Embryonic facial prominence (tissue), 1 donor: ENCODE measurements around the gene BCAT1.
"Not testable (repeated sequence)": the region's sequence is repeated elsewhere in the genome, so short reads cannot be mapped to it uniquely, and the experiment has no call there.

ENCODE experiments used
- DNase-seq: peaks from one replicate; pipeline ENCODE4 v3.0.0-alpha.2; 2016; ENCODE audit errors: extremely low spot score

Gene BCAT1

GRCh38 chr12:24815114-24815423 lies 133.8 kb downstream of the BCAT1 start:
- no peak for DNase-seq

- DNase-seq: no peak
These were observed 134.4 kb downstream of the BCAT1 start for GRCh38 chr12:24814379-24815113.

- DNase-seq: no peak
These were observed 138.5 kb downstream of the BCAT1 start for GRCh38 chr12:24810378-24810777.

- DNase-seq: not testable (repeated sequence)
These were observed 139.6 kb downstream of the BCAT1 start for GRCh38 chr12:24809306-24809705.

GRCh38 chr12:24808651-24809050 lies 140.2 kb downstream of the BCAT1 start:
- DNase-seq: no peak

GRCh38 chr12:24806386-24806785 lies 142.5 kb downstream of the BCAT1 start:
- DNase-seq: no peak

- DNase-seq: no peak
These were observed 145.3 kb downstream of the BCAT1 start for GRCh38 chr12:24803430-24804245.

- no peak for DNase-seq
These were observed 150.6 kb downstream of the BCAT1 start for GRCh38 chr12:24798335-24798734.

- DNase-seq: no peak
These were observed 151.0 kb downstream of the BCAT1 start for GRCh38 chr12:24797901-24798300.

- DNase-seq: no peak
These were observed 152.0 kb downstream of the BCAT1 start for GRCh38 chr12:24796876-24797275.

GRCh38 chr12:24795699-24796347 lies 153.1 kb downstream of the BCAT1 start:
- DNase-seq: no peak

- no peak for DNase-seq
These were observed 157.3 kb downstream of the BCAT1 start for GRCh38 chr12:24791622-24792021.

- DNase-seq: no peak
These were observed 160.0 kb downstream of the BCAT1 start for GRCh38 chr12:24788886-24789285.

GRCh38 chr12:24780697-24781368 lies 168.1 kb downstream of the BCAT1 start:
- DNase-seq: peak; percentile 41

- no peak for DNase-seq
These were observed 170.2 kb downstream of the BCAT1 start for GRCh38 chr12:24778486-24779304.

GRCh38 chr12:24777359-24777758 lies 171.5 kb downstream of the BCAT1 start:
- no peak for DNase-seq

GRCh38 chr12:24776861-24777260 lies 172.0 kb downstream of the BCAT1 start:
- DNase-seq: no peak

- no peak for DNase-seq
These were observed 173.8 kb downstream of the BCAT1 start for GRCh38 chr12:24775073-24775472.

GRCh38 chr12:24773996-24774395 lies 174.9 kb downstream of the BCAT1 start:
- no peak for DNase-seq

- no peak for DNase-seq
These were observed 176.1 kb downstream of the BCAT1 start for GRCh38 chr12:24772813-24773212.

GRCh38 chr12:24770821-24771220 lies 178.1 kb downstream of the BCAT1 start:
- DNase-seq: no peak
